Measurements from ENCODE around the gene SLCO2A1.

DNA sequence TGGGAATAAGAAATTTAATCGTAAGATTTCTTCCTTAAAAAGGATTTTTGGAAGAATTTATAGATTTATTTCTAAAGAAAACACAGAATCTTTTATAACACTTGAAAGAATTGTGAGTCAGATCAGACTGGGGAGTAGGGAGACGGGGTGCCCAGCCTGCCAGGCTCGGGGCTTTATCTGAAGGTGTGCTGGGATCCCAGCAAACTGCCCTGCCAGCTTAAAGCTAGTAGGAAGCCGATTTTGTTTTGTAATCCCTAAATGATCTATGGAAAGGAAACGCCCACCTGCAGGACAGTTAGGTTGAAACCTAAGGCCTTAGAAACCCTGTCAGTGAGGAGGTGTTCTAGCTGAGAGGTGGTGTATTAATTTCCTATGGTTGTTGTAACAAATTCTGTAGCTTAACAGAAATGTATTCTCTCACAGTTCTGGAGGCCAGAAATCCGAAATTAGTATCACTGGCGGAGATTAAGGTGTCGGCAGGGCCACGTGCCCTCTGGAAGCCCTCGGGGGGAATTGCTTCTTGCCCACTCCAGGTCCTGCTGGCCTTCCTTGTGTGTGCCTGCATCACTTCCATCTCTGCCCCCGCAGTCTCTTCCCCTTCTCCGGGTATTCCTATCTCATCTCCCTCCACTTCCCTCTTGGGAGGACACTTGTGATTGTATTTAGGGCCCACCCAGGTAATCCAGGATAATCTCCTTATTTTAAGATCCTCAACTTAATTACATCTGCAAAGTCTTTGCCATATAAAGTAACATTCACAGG, 114.7 kb downstream of the SLCO2A1 start:
- TF ChIP-seq, protein P1, sequence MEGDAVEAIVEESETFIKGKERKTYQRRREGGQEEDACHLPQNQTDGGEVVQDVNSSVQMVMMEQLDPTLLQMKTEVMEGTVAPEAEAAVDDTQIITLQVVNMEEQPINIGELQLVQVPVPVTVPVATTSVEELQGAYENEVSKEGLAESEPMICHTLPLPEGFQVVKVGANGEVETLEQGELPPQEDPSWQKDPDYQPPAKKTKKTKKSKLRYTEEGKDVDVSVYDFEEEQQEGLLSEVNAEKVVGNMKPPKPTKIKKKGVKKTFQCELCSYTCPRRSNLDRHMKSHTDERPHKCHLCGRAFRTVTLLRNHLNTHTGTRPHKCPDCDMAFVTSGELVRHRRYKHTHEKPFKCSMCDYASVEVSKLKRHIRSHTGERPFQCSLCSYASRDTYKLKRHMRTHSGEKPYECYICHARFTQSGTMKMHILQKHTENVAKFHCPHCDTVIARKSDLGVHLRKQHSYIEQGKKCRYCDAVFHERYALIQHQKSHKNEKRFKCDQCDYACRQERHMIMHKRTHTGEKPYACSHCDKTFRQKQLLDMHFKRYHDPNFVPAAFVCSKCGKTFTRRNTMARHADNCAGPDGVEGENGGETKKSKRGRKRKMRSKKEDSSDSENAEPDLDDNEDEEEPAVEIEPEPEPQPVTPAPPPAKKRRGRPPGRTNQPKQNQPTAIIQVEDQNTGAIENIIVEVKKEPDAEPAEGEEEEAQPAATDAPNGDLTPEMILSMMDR (IDR thresholded peaks at IDR 0.05) = no peak
- no peak for TF ChIP-seq EZH2 (IDR thresholded peaks at IDR 0.05; ENCODE audit: borderline replicate concordance, insufficient read depth, low read depth, low read length, poor library complexity, severe bottlenecking)
